Measurements from ENCODE around the gene PCDH10. TPM values are rescaled to one million over a fixed set of nuclear protein-coding genes. Genes with fewer than 3 reads are reported as not detected.

Gene PCDH10
- total RNA-seq, 6 experiments from 2014 or later = 0.05 to 0.20 (median 0.12) TPM; not detected in 3

DNA sequence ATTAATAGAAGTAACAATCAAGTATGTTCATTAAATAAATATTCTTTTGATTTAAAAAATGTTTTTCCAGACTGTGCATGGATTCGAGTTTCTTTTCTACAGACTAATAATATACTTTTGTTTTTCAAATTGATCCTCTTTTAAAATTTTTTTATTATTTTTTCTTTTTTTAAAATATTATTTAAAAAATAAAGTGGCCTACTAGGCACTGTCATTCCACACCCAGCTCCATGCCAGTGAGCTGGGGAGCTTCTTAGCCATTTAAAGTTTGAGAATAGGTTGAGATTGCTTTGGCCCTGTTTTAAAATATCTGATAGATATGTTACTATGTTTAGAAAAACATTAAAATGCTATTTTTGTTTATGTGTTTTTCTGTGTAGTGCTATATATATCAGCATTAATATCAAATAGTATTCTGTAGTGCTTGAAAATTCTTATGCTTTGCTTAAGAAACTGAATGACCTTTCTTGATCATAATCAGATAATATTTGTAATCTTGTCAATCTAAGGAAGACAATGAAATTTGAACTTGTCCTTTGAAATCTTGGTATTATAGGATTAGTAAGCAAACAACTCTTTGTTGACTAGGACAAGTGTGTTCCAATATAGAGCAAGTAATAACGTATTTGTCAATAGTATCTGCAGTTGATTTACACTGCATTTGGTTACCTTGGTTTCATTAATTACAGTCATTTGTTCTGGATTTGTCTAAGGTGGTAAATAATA, 12.6 kb downstream of the PCDH10 start:
- Histone ChIP-seq H3K4me1 (no peaks in the 10 kb centered on the region), H3K27ac (no peak overlapping the region), H3K36me3 (no peaks in the 10 kb centered on the region), H3K27me3 (no peaks in the 10 kb centered on the region), H3K9me3 (no peaks in the 10 kb centered on the region), H3K4me3 (no peak overlapping the region)
- intact Hi-C loops (cut with DNase I) = no loop called here
- no peak for DNase-seq
- WGBS (ENCODE audit: insufficient coverage, low coverage, low lambda C conversion rate, missing lambda C conversion rate) = 40% methylated on average over 2 of the region's 2 CpGs
- no peak for TF ChIP-seq POLR2A (IDR thresholded peaks at IDR 0.05)
- TF ChIP-seq, protein P1, sequence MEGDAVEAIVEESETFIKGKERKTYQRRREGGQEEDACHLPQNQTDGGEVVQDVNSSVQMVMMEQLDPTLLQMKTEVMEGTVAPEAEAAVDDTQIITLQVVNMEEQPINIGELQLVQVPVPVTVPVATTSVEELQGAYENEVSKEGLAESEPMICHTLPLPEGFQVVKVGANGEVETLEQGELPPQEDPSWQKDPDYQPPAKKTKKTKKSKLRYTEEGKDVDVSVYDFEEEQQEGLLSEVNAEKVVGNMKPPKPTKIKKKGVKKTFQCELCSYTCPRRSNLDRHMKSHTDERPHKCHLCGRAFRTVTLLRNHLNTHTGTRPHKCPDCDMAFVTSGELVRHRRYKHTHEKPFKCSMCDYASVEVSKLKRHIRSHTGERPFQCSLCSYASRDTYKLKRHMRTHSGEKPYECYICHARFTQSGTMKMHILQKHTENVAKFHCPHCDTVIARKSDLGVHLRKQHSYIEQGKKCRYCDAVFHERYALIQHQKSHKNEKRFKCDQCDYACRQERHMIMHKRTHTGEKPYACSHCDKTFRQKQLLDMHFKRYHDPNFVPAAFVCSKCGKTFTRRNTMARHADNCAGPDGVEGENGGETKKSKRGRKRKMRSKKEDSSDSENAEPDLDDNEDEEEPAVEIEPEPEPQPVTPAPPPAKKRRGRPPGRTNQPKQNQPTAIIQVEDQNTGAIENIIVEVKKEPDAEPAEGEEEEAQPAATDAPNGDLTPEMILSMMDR (IDR thresholded peaks at IDR 0.05) = no peak
- no peak for ATAC-seq

DNA sequence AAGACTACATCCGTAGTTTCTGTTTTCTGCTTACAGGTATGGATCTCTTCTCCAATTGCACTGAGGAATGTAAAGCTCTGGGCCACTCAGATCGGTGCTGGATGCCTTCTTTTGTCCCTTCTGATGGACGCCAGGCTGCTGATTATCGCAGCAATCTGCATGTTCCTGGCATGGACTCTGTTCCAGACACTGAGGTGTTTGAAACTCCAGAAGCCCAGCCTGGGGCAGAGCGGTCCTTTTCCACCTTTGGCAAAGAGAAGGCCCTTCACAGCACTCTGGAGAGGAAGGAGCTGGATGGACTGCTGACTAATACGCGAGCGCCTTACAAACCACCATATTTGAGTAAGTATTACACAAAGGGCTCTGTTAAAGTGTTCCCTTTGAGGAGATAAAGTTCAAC, 13.8 kb downstream of the PCDH10 start:
- no peak overlapping the region for H3K27ac ChIP-seq
- no peaks in the 10 kb centered on the region for H3K9me3 ChIP-seq
- TF ChIP-seq POLR2A (IDR thresholded peaks at IDR 0.05) = no peak
- TF ChIP-seq, protein P1 (IDR thresholded peaks at IDR 0.05) = no peak
- no peak for ATAC-seq
- no peak for DNase-seq
- no peaks in the 10 kb centered on the region for H3K4me1 ChIP-seq
- no peaks in the 10 kb centered on the region for H3K36me3 ChIP-seq
- 70% methylated on average over 8 of the region's 8 CpGs for WGBS (ENCODE audit: insufficient coverage, low coverage, low lambda C conversion rate, missing lambda C conversion rate)
- intact Hi-C loops (cut with DNase I) = no loop called here
- H3K27me3 ChIP-seq = no peaks in the 10 kb centered on the region
- no peak overlapping the region for H3K4me3 ChIP-seq

DNA sequence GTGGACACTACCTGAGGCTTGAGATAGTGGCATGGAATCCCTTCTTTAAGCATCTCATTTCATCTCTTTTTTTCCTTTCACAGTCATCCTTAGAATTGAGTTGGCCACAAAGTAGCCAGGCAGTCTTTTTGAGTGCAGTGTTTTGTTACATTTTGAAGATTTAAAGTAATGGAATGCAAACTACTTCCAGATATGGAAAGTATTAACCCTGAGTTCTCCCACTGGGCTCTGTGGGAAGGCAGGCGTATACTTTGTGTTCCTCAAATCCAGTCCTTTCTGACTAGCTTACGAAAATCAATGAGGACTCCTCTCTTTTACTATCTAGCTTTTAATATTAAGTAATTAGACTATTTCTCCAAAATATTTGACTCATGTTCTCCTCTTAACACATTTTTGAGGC, 29.9 kb downstream of the PCDH10 start:
- TF ChIP-seq POLR2A (IDR thresholded peaks at IDR 0.05) = no peak
- ATAC-seq (no peak), DNase-seq (no peak)
- 80% methylated on average over 2 of the region's 2 CpGs for WGBS (ENCODE audit: insufficient coverage, low coverage, low lambda C conversion rate, missing lambda C conversion rate)
- no peaks in the 10 kb centered on the region for H3K36me3 ChIP-seq
- no peak overlapping the region for H3K27ac ChIP-seq
- no peaks in the 10 kb centered on the region for H3K9me3 ChIP-seq
- intact Hi-C loops (cut with DNase I) = no loop called here
- H3K4me1 ChIP-seq = no peaks in the 10 kb centered on the region
- H3K27me3 ChIP-seq = no peaks in the 10 kb centered on the region
- no peak overlapping the region for H3K4me3 ChIP-seq

DNA sequence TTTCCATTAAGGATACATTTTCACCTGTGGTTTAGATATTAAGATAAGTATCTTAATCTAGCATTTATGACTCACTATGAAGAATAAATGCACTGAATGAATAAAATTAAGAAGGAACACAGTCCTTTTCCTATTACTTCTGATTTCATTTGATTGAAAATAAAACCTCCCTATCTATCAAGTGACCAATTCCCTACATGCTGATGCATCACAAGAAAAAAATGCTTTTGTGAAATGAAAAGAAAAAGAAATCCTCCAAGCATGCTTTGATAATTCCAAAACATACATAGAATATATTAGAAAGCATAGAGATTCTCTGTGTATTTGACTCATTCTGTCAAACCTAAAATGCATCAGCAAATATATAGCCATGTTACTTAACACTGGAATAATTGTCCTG, 37.1 kb downstream of the PCDH10 start:
- Histone ChIP-seq H3K36me3 (no peaks in the 10 kb centered on the region), H3K27ac (no peak overlapping the region), H3K9me3 (no peaks in the 10 kb centered on the region), H3K27me3 (no peaks in the 10 kb centered on the region), H3K4me3 (no peak overlapping the region), H3K4me1 (no peaks in the 10 kb centered on the region)
- intact Hi-C loops (cut with DNase I) = no loop called here
- ATAC-seq (no peak), DNase-seq (no peak)
- TF ChIP-seq, protein P1 (IDR thresholded peaks at IDR 0.05) = no peak
- TF ChIP-seq POLR2A (IDR thresholded peaks at IDR 0.05) = no peak

DNA sequence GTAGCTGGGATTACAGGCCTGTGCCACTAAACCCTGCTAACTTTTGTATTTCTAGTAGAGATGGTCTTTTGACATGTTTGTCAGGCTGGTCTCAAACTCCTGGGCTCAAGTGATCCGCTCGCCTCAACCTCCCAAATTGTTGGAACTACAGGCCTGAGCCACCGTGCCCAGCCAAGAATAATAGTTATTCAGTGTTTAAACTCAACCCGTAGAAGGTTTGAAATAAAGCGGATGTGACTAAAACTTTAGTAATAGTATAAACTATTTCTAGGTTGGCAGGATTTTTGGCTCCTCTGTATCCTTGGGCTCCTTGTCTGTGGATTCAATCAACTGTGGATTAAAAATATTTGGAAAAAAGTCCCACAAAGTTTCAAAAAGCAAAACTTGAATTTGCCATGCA, 37.8 kb downstream of the PCDH10 start:
- Histone ChIP-seq H3K36me3 (no peaks in the 10 kb centered on the region), H3K4me3 (no peak overlapping the region), H3K4me1 (no peaks in the 10 kb centered on the region), H3K27me3 (no peaks in the 10 kb centered on the region), H3K9me3 (no peaks in the 10 kb centered on the region), H3K27ac (no peak overlapping the region)
- no peak for TF ChIP-seq POLR2A (IDR thresholded peaks at IDR 0.05)
- TF ChIP-seq, protein P1 (IDR thresholded peaks at IDR 0.05) = no peak
- 62% methylated on average over 3 of the region's 5 CpGs for WGBS (ENCODE audit: insufficient coverage, low coverage, low lambda C conversion rate, missing lambda C conversion rate)
- ATAC-seq (no peak), DNase-seq (no peak)
- intact Hi-C loops (cut with DNase I) = no loop called here

Measured in right lobe of liver (tissue), 6 donors.